NCI-H2081 (cell line): ENCODE measurements around the gene AQP12B.
"Not testable (repeated sequence)": the region's sequence is repeated elsewhere in the genome, so short reads cannot be mapped to it uniquely, and the experiment has no call there.

Experiments used
- DNase-seq, 2 experiments: peaks; one replicate each; lab custom pipeline; 2025; lab: John Stamatoyannopoulos, UW

The AQP12B gene

DNA sequence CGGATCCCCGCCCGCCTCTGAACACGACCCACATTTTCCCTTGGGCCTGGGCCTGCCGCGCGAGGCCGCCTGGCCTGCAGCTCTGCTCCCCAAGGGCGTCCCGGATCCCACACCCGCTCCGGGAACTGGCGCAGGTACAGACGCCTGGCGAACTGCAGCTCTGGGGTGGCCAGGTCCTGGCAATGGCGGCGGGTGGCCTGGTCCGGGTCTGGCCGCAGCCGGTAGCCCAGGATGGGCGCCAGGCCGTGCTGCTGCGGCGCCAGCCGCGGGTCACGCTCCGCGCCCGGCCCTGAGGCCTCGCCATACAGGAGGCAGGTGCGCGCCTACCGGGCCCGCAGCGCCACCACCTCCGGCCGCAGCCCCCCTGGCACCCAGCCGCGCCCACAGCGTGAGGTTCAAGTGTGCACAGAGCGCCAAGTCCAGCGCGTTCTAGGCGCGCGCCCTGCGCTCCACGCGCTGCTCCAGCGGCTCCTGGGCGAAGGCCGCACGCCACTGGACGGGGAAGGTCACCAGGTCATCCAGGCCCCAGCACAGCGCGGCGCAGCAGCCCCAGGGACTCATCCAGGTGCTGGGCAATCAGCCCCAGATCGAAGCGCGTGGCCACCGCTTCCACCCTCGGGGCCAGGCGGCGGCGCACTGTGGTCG, 18.5 kb upstream of the AQP12B start:
- DNase-seq = no peak

- DNase-seq = not testable (repeated sequence)
These were observed 17.9 kb upstream of the AQP12B start for GRCh38 chr2:240700616-240701015.

- not testable (repeated sequence) for DNase-seq
These were observed 17.1 kb upstream of the AQP12B start for GRCh38 chr2:240699835-240700234.

DNA sequence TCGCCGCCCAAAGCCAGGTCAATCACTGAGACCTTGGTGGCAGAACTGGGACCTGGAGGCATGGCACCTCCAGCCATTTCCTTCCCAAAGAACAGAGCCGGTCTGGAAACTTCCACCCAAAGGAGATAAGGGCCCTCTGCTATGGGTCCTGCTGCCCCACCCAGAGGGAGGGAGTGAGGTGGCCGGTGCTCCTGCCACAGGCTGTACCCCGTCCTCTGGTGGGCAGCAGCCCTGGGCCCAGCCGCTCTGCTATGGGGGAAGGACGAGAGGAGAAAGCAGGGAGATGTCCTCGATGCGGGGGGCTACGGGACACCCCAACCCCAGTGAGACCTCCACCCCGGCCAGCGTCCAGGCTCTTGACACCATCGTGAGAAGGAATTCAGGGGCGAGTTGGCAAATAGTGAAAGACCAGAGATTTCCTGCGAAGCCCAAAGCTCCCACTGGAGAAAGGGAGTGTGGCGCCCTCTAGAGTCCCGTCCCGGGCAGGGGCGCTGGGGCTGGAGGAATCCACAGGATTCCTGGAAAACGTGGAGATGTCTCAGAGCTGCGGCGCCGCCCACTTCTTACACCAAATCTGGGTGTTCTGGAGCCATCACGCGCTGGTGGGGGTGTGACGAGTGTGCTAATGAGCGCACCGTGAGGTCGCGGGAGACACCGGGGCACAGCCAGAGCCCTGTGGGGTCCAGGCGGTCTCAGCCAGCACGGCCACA, 16.3 kb upstream of the AQP12B start:
- DNase-seq = not testable (repeated sequence)

- not testable (repeated sequence) for DNase-seq
These were observed 13.8 kb upstream of the AQP12B start for GRCh38 chr2:240696469-240696868.

GRCh38 chr2:240695593-240695992, 12.9 kb upstream of the AQP12B start:
- DNase-seq = not testable (repeated sequence)

GRCh38 chr2:240694304-240694703, 11.6 kb upstream of the AQP12B start:
- not testable (repeated sequence) for DNase-seq

GRCh38 chr2:240692583-240693561, 10.2 kb upstream of the AQP12B start:
- DNase-seq = not testable (repeated sequence)

DNA sequence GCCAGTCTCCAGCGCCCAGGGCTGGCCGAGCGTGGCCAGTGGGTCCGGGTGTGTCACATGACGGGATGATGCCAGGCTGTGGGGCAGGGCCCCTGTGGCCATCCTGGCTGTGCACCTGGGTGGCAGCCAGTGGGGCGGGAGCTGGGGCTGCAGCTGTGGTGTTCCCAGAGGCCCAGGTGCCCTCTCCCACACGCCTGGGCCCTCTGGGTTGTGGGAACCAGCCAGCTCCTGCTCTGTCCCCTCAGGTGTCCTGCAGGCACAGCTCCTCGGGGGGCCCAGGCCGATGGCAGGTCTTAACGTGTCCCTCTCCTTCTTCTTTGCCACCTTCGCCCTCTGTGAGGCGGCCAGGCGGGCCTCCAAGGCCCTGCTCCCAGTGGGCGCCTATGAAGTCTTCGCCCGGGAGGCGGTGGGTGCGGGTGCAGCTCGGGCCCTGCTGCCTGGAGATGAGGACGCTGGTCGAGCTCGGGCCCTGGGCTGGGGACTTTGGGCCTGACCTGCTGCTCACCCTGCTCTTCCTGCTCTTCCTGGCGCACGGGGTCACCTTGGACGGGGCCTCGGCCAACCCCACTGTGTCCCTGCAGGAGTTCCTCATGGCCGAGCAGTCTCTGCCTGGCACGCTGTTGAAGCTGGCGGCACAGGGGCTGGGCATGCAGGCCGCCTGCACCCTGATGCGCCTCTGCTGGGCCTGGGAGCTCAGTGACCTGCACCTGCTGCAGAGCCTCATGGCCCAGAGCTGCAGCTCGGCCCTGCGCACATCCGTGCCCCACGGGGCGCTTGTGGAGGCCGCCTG, 9.1 kb upstream of the AQP12B start, which contains the start of gene AQP12A:
AQP12A (plus strand) TSS at position 236 of the 790 bp plus-strand sequence; CDS start at position 284, 48 bp downstream.
- DNase-seq = not testable (repeated sequence)

DNA sequence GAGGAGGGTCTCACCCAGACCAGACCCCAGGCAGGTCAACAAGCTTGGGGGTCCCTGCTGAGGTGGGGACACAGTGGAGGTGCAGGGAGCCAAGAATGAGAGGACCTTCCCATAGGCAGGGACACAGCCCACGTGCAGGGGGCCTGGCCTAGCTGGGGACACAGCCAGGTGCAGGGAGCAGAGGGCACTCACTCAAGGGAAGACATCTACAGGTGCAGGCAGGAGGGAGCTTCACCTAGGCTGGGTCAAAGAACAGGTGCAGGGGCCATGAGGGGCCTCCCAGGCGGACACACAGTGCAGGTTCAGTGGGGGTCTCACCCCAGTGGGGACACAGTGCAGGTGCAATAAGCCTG, 8.4 kb upstream of the AQP12B start:
- DNase-seq = not testable (repeated sequence)

- not testable (repeated sequence) for DNase-seq
These were observed 7.9 kb upstream of the AQP12B start for GRCh38 chr2:240690421-240691074.

DNA sequence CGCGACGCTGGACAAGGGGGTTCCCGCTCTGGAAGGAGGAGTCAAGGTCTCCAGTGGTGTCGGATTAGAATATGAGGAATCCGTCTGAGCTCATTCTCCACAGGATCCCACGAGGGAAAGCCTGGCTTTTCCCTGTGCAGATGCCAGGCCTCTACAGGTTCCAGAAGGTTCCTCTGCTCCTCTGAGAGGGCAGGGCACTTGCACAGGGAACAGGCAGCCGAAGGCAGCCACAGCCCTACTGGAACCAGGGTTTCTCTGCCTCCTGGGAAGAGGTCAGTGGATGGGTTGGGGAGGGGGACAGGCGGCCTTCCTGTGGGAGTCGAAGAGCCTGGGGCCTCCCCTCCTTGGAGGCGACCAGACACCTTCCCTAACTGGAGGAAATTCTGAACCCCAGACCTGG, 7.3 kb upstream of the AQP12B start:
- DNase-seq = no peak

- DNase-seq = no peak
These were observed 5.9 kb upstream of the AQP12B start for GRCh38 chr2:240688553-240688919.

GRCh38 chr2:240687741-240688552, 5.3 kb upstream of the AQP12B start:
- DNase-seq = no peak

GRCh38 chr2:240687045-240687740, 4.5 kb upstream of the AQP12B start:
- no peak for DNase-seq

GRCh38 chr2:240686460-240686859, 3.8 kb upstream of the AQP12B start:
- DNase-seq = no peak

- DNase-seq = no peak
These were observed 3.2 kb upstream of the AQP12B start for GRCh38 chr2:240685771-240686371.

- DNase-seq = not testable (repeated sequence)
These were observed 1.5 kb upstream of the AQP12B start for GRCh38 chr2:240683980-240684728.
